ENCODE results near the gene U2AF1L4. TPM values are rescaled to one million over a fixed set of nuclear protein-coding genes. Genes with fewer than 3 reads are reported as not detected.

U2AF1L4 gene
- total RNA-seq, 1 donor from 2014 or later = 44.9 TPM

DNA sequence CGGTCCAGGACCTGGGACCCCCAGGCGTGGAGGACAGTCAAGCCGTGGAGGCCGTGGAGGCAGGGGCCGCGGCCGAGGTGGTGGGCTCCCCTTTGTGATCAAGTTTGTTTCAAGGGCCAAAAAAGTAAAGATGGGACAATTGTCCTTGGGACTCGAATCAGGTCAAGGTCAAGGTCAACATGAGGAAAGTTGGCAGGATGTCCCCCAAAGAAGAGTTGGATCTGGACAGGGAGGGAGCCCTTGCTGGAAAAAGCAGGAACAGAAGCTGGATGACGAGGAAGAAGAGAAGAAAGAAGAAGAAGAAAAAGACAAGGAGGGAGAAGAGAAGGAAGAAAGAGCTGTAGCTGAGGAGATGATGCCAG is 25.1 kb downstream of the U2AF1L4 start:
- TF ChIP-seq, protein P1, sequence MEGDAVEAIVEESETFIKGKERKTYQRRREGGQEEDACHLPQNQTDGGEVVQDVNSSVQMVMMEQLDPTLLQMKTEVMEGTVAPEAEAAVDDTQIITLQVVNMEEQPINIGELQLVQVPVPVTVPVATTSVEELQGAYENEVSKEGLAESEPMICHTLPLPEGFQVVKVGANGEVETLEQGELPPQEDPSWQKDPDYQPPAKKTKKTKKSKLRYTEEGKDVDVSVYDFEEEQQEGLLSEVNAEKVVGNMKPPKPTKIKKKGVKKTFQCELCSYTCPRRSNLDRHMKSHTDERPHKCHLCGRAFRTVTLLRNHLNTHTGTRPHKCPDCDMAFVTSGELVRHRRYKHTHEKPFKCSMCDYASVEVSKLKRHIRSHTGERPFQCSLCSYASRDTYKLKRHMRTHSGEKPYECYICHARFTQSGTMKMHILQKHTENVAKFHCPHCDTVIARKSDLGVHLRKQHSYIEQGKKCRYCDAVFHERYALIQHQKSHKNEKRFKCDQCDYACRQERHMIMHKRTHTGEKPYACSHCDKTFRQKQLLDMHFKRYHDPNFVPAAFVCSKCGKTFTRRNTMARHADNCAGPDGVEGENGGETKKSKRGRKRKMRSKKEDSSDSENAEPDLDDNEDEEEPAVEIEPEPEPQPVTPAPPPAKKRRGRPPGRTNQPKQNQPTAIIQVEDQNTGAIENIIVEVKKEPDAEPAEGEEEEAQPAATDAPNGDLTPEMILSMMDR (IDR thresholded peaks at IDR 0.05) = no peak
- Mint-ChIP-seq H3K27ac (ENCODE audit: unreplicated experiment) (no peak overlapping the region), H3K4me3 (ENCODE audit: unreplicated experiment) (no peak overlapping the region), H3K4me1 (ENCODE audit: unreplicated experiment) (peaks cover 24% of the 10 kb centered on the region), H3K36me3 (ENCODE audit: unreplicated experiment) (peaks cover 27% of the 10 kb centered on the region), H3K9me3 (ENCODE audit: unreplicated experiment) (no peaks in the 10 kb centered on the region), H3K27me3 (ENCODE audit: unreplicated experiment) (no peaks in the 10 kb centered on the region)
- no peak for DNase-seq (ENCODE audit: extremely low spot score, unreplicated experiment)

DNA sequence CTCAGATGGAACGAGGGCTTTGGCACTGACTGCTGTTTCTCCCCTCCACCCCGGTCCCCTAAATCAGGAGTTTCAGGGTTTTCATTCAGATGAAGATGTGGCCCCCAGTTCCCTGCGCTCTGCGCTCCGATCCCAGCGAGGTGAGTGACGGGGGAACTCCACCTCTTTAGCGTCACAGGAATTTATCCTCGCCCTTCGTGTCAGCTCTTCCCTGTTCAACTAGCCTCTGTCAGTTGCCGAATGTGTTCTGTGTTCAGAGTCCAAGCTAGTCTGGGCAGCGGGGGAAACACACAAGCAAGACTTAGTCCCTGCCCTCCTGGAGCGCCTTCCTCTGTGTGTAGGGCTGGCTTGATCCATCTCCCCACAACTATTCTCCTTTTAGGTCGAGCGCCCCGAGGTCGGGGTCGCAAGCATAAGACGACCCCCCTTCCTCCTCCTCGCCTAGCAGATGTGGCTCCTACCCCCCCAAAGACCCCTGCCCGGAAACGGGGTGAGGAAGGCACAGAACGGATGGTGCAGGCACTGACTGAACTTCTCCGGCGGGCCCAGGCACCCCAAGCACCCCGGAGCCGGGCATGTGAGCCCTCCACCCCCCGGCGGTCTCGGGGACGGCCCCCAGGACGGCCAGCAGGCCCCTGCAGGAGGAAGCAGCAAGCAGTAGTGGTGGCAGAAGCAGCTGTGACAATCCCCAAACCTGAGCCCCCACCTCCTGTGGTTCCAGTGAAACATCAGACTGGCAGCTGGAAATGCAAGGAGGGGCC is 25.6 kb downstream of the U2AF1L4 start:
- TF ChIP-seq, protein P1 (IDR thresholded peaks at IDR 0.05) = no peak
- no peak for DNase-seq (ENCODE audit: extremely low spot score, unreplicated experiment)
- Mint-ChIP-seq H3K4me3 (ENCODE audit: unreplicated experiment) (peak overlapping the region; percentile 84), H3K27ac (ENCODE audit: unreplicated experiment) (peak overlapping the region; percentile 69), H3K27me3 (ENCODE audit: unreplicated experiment) (no peaks in the 10 kb centered on the region), H3K36me3 (ENCODE audit: unreplicated experiment) (peaks cover 23% of the 10 kb centered on the region), H3K4me1 (ENCODE audit: unreplicated experiment) (peaks cover 26% of the 10 kb centered on the region), H3K9me3 (ENCODE audit: unreplicated experiment) (no peaks in the 10 kb centered on the region)

DNA sequence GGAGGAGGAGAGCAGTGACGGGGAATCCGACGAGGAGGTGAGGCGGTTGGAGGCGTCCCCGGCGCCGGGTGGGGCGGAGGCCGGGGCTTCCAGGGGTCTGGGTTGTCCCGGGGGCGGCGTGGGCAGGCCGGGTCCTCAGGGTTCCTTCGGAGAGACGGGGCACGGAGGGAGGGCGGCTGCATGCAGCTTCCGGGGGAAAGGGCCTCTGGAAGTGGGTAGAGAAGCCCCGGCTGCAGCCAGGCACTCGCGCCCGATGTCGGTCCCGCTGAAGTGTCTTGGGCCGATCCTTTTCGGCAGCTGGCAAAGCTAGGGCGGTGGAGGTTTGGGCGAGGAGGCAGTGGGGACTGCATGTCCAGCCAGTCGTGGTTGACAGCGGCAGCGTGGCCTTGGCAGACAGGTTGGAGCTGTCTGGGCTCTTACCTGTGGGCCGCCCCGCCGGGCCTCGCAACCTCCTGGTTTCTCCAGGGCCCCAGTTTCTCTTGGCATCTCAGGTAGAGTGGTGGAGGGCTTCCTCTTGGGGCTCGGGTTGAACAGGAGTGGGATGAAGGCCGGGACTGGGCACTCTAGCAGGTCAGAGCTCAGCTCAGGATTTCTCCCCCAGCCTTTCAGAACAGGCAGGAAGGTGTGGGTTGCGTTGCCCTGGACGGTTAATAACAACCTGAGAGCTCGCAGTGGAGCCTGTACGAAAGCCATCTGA is 26.7 kb downstream of the U2AF1L4 start:
- H3K27me3 Mint-ChIP-seq (ENCODE audit: unreplicated experiment) = no peaks in the 10 kb centered on the region
- H3K27ac Mint-ChIP-seq (ENCODE audit: unreplicated experiment) = peak overlapping the region; percentile 69
- peak overlapping the region; percentile 84 for H3K4me3 Mint-ChIP-seq (ENCODE audit: unreplicated experiment)
- TF ChIP-seq, protein P1 (IDR thresholded peaks at IDR 0.05) = no peak
- peaks cover 26% of the 10 kb centered on the region for H3K4me1 Mint-ChIP-seq (ENCODE audit: unreplicated experiment)
- no peaks in the 10 kb centered on the region for H3K9me3 Mint-ChIP-seq (ENCODE audit: unreplicated experiment)
- peaks cover 15% of the 10 kb centered on the region for H3K36me3 Mint-ChIP-seq (ENCODE audit: unreplicated experiment)
- no peak for DNase-seq (ENCODE audit: extremely low spot score, unreplicated experiment)

DNA sequence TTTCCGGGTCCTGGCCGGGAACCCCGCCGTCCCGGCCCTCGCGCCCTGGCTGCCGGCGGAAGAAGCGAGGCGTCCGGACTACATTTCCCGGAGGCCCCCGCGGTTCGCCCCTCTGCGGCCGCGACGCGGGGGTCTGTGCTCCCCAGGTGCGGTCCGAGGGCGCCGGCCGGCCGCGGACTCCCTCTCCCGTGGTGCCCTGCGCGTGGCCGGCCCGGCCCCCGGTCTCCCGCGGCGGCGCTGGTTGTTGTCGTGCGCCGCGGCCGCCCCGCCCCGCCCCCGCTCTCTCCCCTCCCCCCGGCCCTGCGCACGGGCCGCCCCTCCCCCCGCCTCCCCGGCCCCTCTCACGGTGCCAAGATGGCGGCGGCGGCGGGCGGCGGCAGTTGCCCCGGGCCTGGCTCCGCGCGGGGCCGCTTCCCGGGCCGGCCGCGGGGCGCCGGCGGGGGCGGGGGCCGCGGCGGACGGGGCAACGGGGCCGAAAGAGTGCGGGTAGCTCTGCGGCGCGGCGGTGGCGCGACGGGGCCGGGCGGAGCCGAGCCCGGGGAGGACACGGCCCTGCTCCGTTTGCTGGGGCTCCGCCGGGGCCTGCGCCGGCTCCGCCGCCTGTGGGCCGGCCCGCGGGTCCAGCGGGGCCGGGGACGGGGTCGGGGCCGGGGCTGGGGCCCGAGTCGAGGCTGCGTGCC is 27.4 kb downstream of the U2AF1L4 start, which contains the start of gene KMT2B:
Gene KMT2B, plus strand, starts transcription at position 339 of the 680 bp plus-strand sequence. Its CDS starts 16 bp downstream, at position 355.
- DNase-seq (ENCODE audit: extremely low spot score, unreplicated experiment) = peak; percentile 99

More for the DNA sequence above, 27.4 kb downstream of the U2AF1L4 start, which contains the start of gene KMT2B:
- Mint-ChIP-seq H3K36me3 (ENCODE audit: unreplicated experiment) (peaks cover 15% of the 10 kb centered on the region), H3K4me3 (ENCODE audit: unreplicated experiment) (peak within 1 kb of the TSS; percentile 91), H3K4me1 (ENCODE audit: unreplicated experiment) (peaks cover 26% of the 10 kb centered on the region), H3K27me3 (ENCODE audit: unreplicated experiment) (no peaks in the 10 kb centered on the region), H3K27ac (ENCODE audit: unreplicated experiment) (peak within 1 kb of the TSS; percentile 98), H3K9me3 (ENCODE audit: unreplicated experiment) (no peaks in the 10 kb centered on the region)
- TF ChIP-seq, protein P1 (IDR thresholded peaks at IDR 0.05) = no peak

Data from osteocyte (in vitro differentiated cells).